AG04449 (cell line): ENCODE data around the gene LRSAM1.
A peak's percentile ranks its signal among the peaks of the same experiment; 100 is the strongest.

Experiments
- CTCF ChIA-PET: fragments of 350-600 bp; formaldehyde crosslinking; extraction: SDS; loops from one replicate; lab custom pipeline; 2021; ENCODE audit warnings: antibody characterized with exemption; lab: Yijun Ruan, JAX
- POLR2A ChIA-PET: fragments of 400-600, 350-600 bp; formaldehyde crosslinking; extraction: SDS; loops from one replicate; lab custom pipeline; 2020; ENCODE audit warnings: antibody characterized with exemption, inconsistent platforms; lab: Yijun Ruan, JAX
- DNase-seq: peaks from one replicate; pipeline ENCODE4 v3.0.0-alpha.2; 2010; ENCODE audit warnings: low read depth, low spot score
- H3K4me3 ChIP-seq: 2 replicates; pipeline ENCODE4 v1.5.1; 2011; ENCODE audit warnings: low read depth, mild to moderate bottlenecking, control low read depth, low read length
- TF ChIP-seq, protein P1 (sequence below): IDR thresholded peaks from one replicate; pipeline ENCODE4 v1.5.1; 2011; ENCODE audit warnings: mild to moderate bottlenecking, moderate library complexity, low read length, control low read depth, inconsistent platforms; ENCODE audit not compliant: insufficient read depth; ENCODE audit errors: missing control alignments

LRSAM1 gene

DNA sequence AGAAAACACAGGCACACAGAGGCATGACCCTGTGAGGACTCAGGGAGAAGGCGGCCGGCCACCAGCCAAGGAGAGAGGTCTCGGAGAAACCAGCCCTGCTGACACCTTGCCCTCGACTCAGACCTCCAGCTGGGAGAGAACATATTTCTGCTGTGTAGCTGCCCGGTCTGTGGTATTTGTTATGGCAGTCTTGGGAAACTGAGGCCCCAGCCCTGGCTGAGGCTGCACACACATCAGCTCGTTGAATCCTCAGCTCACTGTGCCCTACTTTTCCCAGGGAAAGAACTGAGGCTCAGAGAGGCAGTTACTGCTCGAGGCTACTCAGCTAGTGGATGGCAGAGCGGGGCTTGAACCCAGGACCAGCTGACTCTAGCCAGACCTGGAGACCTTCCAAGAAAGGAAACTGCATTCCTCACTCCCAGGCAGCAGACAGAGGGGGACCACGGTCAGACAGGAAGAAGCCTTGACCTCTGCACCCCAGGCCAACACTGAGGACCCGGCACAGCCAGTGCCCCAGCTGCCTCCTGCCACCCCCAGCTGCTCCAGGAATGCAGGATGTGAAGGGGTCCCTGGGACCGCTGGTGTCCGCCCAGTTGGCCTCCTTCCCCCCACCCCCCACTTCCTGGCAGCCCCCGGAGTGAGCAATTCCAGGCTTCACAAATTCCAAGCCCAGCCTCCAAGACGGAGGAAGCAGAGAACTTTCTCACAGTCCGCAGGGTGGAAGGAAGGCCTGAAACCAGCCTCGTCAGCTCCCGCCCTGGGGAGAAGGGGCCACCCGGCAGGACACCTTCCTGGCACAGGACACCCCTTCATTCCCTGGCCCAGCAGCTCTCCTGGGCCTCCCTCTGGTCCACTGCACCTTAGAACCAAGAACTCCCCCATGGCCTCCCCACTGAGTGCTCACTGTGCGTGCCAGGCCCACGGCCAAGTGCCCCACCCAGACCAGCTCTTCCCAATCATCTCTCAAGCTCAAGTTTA, 69.9 kb downstream of the LRSAM1 start:
- no peak overlapping the region for H3K4me3 ChIP-seq
- ChIA-PET CTCF (interaction anchor here (1.0 to 4.1 kb wide), 14 partner anchors 11 to 214 kb away, joined by 3 to 35 read pairs (median 4); partner anchors contain the start of gene TOR2A), POLR2A (interaction anchor here (0.6 to 2.6 kb wide), 13 partner anchors 10 to 398 kb away, joined by 3 to 18 read pairs (median 4); no protein-coding TSS in a partner anchor)
- no peak for DNase-seq
- TF ChIP-seq, protein P1, sequence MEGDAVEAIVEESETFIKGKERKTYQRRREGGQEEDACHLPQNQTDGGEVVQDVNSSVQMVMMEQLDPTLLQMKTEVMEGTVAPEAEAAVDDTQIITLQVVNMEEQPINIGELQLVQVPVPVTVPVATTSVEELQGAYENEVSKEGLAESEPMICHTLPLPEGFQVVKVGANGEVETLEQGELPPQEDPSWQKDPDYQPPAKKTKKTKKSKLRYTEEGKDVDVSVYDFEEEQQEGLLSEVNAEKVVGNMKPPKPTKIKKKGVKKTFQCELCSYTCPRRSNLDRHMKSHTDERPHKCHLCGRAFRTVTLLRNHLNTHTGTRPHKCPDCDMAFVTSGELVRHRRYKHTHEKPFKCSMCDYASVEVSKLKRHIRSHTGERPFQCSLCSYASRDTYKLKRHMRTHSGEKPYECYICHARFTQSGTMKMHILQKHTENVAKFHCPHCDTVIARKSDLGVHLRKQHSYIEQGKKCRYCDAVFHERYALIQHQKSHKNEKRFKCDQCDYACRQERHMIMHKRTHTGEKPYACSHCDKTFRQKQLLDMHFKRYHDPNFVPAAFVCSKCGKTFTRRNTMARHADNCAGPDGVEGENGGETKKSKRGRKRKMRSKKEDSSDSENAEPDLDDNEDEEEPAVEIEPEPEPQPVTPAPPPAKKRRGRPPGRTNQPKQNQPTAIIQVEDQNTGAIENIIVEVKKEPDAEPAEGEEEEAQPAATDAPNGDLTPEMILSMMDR = no peak

- CTCF ChIA-PET = interaction anchor here (1.0 to 4.1 kb wide), 12 partner anchors 10 to 213 kb away, joined by 3 to 35 read pairs (median 4); partner anchors contain the start of gene TOR2A
- DNase-seq = no peak
- POLR2A ChIA-PET = interaction anchor here (0.6 to 2.6 kb wide), 10 partner anchors 15 to 397 kb away, joined by 3 to 18 read pairs (median 4); no protein-coding TSS in a partner anchor
- H3K4me3 ChIP-seq = no peak overlapping the region
- TF ChIP-seq, protein P1 = no peak
Observed at GRCh38 chr9:127521919-127522304, 70.6 kb downstream of the LRSAM1 start.

- POLR2A ChIA-PET = interaction anchor here (1.4 to 1.7 kb wide), 2 partner anchors 14 to 72 kb away, joined by 4 read pairs; no protein-coding TSS in a partner anchor
- TF ChIP-seq, protein P1 = no peak
- DNase-seq = no peak
- CTCF ChIA-PET = interaction anchor here (0.7 to 4.1 kb wide), 8 partner anchors 15 to 65 kb away, joined by 3 to 35 read pairs (median 5); no protein-coding TSS in a partner anchor
- H3K4me3 ChIP-seq = no peak overlapping the region
Observed at GRCh38 chr9:127522727-127523126, 71.4 kb downstream of the LRSAM1 start.

DNA sequence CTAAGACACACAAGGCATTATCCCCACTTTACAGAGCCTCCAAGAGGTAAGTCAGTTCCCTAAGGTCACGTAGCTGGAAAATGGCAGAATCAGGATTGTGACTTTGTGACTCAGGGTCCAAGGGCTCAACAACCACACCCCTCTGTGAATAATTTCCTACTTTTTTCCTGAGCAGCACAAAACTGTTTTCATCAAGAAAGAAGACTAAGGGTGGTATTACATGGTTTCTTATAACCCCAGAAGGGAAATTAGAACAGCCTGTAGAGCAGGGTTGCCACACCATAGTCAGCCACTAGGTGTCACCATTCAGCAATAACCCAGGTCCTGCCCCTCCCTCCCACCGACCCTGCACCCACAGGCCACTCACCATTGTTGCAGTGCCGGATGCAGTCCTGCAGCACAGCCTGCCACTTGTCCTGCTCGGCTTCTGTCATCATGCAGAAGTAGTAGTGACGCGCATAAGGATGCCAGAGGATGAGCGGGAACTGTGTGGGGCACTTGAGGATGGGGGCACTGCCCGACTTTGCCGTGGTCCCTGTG, 72.1 kb downstream of the LRSAM1 start:
- no peak for DNase-seq
- TF ChIP-seq, protein P1 = peak; percentile 40
- CTCF ChIA-PET = interaction anchor here (0.7 to 4.1 kb wide), 7 partner anchors 15 to 65 kb away, joined by 3 to 35 read pairs (median 6); no protein-coding TSS in a partner anchor
- H3K4me3 ChIP-seq = no peak overlapping the region
- POLR2A ChIA-PET = interaction anchor here (1.4 kb wide), 1 partner anchor 13 kb away, joined by 4 read pairs; no protein-coding TSS in a partner anchor

DNA sequence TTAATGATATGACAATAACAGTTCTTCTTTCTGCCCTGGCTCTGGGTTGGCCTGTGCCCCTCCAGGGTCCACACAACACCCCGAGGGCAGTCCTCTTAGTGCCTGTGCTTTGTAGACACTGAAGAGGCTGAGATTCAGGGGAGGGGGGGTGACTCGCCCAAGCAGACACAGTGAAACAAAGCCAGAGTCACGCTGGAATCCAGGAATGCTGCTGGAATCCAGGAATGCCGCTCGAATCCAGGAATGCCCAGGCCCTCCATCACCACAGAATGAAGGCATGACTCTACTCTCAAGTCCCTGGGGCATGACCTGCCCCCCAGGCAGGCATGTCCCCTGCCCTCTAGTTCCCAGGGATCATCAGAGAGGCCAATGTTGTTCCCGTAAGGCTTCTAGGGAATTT, 73.1 kb downstream of the LRSAM1 start:
- ChIA-PET POLR2A (no interaction called here), CTCF (interaction anchor here (1.9 to 4.9 kb wide), 6 partner anchors 13 to 61 kb away, joined by 6 to 89 read pairs (median 17); no protein-coding TSS in a partner anchor)
- no peak for DNase-seq
- no peak overlapping the region for H3K4me3 ChIP-seq
- TF ChIP-seq, protein P1 = no peak
